ENCODE measurements around the gene CSGALNACT2.
"Not testable (repeated sequence)": the region's sequence is repeated elsewhere in the genome, so short reads cannot be mapped to it uniquely, and the experiment has no call there.

The CSGALNACT2 gene

DNA sequence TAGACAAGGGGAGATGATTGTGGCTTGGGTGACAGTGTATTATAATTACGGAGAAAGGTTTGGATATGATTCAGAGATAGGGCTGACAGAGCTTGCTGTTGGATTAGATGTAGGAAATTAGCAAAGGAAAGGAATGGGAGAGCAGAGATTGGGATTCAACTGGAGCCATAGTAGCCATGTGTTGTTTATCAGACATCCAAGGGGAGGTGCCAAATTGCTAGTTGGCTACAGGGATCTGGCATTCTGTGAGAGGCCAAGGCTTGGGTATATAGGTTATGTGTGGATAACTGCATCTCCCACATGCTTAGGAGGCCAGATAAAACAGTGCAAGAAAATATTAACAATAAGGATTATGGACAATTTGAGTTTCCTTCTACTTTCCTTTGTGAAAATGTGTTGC, 34.9 kb downstream of the CSGALNACT2 start:
- in situ Hi-C loops (cut with MboI; ENCODE audit: low sequenced_read_pairs) = no loop called here

DNA sequence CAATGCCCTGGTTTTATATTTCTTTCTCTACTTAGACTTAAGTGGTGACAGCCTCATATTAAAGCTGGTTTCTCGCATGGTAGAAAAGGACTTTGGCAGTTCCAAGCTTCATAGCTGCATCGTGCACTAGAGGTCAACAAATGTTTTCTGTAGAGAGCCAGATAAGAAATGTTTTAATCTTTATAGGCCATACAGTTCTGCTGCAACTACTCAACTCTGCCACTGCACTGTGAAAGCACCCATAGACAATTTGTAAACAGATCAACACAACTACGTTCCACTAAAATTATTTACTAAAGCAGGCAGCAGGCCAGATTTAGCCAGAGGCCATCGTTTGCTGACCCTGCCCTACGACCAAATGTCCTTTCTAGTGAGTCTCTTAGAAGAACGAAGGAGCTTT, 36.7 kb downstream of the CSGALNACT2 start:
- in situ Hi-C loops (cut with MboI; ENCODE audit: low sequenced_read_pairs) = no loop called here

DNA sequence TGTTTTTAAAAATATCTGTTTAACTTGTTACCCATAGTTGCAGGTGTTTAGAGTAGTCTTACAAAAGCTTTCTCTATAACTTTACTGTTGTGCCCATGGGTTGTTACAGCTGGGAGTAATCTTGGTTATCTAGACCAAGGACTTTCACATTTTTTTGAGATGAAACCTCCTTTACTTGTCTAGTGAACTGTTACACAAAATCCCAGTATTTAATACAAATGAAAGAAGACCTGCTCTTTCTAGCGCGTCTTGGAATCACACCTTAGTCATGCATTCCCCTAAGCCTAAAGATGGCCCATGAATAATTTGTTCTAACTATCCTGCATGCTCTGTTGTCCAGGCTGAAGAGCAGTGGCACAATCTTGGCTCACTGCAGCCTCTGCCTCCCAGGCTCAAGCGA, 38.0 kb downstream of the CSGALNACT2 start:
- in situ Hi-C loops (cut with MboI; ENCODE audit: low sequenced_read_pairs) = no loop called here

DNA sequence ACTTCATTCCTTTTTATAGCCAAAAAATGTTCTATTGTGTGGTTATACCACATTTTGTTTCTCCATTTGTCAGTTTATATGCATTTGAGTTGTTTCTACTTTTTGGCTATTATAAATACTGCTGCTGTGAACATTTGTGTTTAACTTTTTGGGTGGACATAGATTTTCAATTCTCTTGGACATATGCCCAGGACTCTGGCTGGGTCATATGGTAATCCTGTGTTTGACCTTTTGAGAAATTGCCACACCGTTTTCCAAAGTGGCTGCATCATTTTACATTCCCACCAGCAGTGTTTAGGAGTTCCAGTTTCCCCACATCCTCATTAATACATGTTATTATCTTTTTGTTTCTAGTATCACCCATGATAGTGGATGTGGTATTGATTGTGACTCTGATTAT, 39.4 kb downstream of the CSGALNACT2 start:
- in situ Hi-C loops (cut with MboI; ENCODE audit: low sequenced_read_pairs) = no loop called here

DNA sequence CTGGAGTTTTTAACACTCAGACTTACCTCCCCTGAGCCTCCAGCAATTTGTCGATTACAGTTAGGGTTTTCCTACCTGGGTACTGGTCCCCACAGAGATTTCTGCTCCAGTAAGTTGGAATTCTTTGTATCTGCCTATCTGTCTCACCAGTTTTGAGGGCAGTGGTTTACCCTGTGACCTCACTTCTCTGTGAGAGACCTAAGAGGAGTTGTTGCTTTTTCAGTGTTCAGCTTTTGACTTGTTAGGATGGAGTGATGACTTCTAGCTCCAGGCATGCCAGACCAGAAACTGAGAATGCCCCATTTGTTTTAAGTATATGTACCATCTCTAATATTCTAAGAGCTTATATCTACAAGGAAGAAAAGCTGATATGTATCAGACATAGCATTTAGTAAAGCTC, 42.9 kb downstream of the CSGALNACT2 start:
- in situ Hi-C loops (cut with MboI; ENCODE audit: low sequenced_read_pairs) = no loop called here

DNA sequence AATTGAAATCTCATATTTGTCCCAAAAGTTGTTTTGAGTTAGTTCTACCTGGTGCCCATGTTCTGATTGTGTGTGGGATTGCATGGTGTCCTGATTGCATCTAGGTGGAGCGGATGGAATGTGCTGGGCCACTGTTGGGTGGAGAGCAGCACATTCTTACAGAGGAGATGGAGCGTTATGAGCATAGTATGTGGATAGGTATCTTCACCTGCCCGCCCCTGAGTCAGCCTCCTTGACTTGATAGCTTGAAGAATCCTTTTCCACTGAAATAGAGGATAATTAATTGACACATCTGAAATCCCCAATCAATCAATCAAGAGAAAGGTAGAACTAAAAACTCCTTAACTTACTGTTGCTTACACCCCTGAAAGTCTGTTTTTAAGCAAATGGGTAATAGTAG, 45.5 kb downstream of the CSGALNACT2 start:
- in situ Hi-C loops (cut with MboI; ENCODE audit: low sequenced_read_pairs) = not testable (repeated sequence)

DNA sequence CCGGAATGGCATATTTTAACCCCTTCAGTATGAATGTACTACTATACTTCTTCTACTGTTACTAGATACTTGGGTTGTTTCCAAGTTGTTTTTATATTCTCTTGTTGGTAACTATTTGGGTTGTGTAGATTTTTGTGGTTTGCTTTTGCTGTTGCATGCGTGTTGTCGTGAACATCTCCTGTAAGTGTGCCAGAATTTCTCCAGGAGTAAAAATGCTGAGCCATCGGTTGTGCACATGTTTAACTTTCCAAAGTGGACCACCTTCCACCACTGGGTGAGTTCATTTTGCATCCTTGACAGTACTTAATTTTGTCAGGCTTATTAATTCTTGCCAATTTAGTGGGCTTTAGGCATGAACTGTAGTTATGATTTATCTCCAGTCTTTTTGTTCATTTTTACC, 47.9 kb downstream of the CSGALNACT2 start:
- in situ Hi-C loops (cut with MboI; ENCODE audit: low sequenced_read_pairs) = no loop called here

DNA sequence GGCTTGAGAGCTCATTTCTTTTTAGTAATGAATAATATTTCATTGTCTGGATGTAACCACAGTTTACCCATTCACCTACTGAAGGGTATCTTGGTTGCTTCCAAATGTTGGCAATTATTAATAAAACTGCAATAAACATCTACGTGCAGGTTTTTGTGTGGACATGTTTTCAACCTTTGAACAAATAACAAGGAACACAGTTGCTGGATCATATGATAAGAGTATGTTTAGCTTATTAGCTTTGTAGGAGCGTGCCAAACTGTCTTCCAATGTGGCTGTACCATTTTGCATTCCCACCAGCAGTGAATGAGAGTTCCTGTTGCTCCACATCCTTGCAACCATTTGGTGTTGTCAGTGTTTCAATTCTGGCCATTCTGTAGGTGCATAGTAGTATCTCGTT, 49.0 kb downstream of the CSGALNACT2 start:
- in situ Hi-C loops (cut with MboI; ENCODE audit: low sequenced_read_pairs) = no loop called here

DNA sequence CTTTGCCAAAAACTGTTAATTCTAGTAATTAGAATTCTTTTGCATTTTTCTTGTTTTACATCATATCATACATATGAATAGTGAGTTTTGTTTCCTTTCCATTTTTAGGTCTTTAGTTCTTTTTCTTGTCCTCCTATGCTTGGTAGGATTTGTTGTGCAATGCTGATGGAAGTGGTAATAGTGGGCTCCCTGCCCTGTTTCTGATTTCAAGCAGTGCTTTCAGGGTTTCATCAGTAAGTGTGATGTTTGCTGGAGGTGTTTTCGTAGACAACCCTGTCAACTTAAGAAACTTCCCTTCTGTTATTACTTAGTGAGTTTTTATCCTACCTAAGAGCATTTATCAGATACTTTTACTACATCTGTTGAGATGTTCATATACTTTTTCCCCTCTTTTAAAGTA, 50.5 kb downstream of the CSGALNACT2 start:
- in situ Hi-C loops (cut with MboI; ENCODE audit: low sequenced_read_pairs) = no loop called here

DNA sequence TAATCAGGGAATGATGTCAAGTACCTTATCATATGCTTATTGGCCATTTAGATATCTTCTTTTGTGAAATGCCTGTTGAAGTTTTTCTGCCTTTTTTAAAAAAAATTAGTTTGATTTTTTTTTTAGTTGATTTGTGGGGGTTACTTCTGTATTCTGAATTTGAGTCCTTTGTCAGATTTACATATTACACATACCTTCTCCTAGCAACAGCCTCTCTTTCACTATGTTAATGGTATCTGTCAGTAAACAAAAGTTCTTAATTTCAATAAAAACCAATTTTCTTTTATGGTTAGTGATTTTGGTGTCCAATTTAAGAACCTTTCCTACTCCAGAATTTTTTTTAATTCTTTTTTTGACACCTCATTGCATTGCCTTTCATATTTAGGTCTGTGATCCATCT, 52.0 kb downstream of the CSGALNACT2 start:
- in situ Hi-C loops (cut with MboI; ENCODE audit: low sequenced_read_pairs) = no loop called here

DNA sequence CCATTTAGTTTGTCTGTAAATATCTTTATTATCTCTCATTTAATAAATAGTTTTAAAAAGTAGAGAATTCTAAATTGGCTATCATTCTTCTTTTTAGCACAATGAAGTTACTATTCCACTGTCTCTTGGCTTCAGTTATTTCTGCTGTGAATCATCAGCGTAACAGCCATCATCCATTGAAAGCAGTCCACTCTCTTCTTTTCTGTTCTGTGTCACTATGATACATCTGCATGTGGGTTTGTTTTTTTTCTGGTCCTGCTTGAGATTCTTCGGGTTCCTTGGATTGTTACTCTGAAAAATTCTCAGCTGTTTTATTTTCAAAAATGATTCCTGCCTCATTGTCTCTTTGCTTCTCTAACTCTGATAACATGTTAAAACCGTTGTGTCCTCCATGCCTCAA, 52.5 kb downstream of the CSGALNACT2 start:
- in situ Hi-C loops (cut with MboI; ENCODE audit: low sequenced_read_pairs) = no loop called here

DNA sequence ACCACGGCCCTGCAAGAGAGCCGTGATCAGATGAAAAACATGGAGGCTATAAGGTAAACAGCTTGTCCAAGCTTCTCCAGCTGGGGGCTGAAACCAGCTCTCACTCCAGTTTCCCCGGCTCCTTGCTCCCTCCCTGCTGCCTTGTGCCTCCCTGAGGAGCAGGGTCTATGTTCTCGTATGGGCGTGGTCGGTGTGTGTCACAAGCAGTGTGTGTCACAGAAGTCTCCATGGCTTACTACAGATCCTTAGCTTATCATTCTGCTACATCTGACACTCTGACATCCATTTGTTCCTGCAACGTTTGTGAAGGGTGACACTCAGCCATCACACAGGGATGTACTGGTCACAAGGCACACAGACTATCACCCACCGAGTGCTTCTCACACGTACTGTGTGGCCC, 54.6 kb downstream of the CSGALNACT2 start:
- in situ Hi-C loops (cut with MboI; ENCODE audit: low sequenced_read_pairs) = no loop called here

DNA sequence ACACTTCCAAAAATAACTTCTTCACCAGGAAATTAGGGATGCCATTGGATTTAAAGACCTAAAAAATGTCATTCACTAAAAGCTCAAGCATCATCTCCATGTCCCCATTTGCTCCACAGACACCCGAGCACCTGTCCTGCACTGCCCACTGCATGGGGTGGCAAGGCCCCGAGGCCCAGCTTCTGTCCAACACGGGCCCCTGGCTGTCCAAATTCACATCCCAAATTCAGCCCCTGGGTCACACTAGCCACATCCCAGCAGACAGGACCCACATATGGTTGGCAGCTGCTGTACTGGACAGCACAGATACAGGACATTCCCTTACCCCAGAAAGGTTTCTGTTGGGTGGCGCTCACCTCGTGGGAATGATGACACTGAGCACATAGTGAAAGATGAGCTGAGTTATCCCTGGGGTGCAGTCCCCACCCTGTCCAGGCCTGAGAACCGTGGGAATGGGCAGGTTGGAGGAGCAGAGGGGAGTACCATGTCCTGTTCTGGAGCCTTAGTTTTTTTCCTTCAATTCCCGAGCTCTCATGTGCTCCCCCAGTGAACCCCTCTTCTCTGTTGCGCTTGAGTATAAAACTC, 55.3 kb downstream of the CSGALNACT2 start:
- in situ Hi-C loops (cut with MboI; ENCODE audit: low sequenced_read_pairs) = no loop called here

DNA sequence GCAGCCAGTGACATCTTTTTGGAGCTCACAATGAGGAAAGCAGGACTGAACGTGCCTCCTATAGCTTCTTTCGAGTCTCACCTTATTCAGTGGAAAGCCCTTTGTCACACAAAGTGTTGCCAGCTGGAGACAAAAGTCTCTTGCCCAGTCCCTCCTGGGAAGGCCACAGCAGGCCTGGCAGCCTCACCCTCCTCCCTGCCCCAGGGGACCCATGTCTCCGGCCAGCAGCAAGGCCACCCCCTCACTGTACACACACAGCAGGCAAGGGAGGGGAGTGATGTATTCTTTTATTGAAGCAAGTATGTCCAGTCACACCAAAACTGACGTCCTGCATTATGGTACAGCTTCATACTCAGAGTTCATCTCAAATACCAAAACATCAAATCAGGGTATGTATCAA, 56.0 kb downstream of the CSGALNACT2 start:
- in situ Hi-C loops (cut with MboI; ENCODE audit: low sequenced_read_pairs) = no loop called here

DNA sequence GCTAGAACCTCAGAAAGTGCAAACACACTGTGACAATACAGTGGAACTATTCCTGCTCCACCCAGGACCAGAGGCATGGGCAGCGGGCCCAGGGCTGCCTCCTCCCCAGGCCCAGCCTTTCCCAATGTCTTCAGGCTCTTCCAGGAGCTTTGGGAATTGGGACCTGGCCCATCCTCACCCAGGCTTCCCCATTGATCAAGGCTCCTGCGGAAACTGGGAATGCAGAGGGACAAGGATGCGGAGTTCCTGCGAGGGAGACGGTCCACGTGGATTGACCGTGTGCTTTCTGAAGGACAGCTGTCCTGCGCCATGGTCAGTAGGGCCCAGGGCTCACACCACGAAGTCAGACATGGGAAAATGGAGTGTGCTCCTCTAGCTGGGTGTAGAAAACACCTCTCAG, 56.6 kb downstream of the CSGALNACT2 start:
- in situ Hi-C loops (cut with MboI; ENCODE audit: low sequenced_read_pairs) = no loop called here

DNA sequence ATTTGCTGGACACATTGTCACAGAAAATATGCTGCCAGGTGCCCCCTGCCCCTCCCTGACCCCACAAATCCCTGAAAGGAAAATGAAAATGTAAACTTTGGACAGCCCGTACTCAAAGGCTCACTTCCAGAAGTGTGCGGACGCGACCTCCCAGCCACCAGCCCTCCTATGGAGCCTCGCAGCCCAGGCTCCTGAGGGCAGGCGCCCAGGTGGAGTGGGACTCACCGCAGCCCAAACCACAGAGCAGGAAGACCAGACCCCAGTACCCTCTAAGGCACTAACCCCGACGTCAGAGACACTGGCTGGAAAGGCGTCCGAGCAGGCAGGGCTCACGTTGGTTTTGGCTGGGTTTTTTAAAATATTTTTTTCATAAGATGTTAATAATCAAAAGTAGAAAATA, 57.3 kb downstream of the CSGALNACT2 start:
- in situ Hi-C loops (cut with MboI; ENCODE audit: low sequenced_read_pairs) = no loop called here

DNA sequence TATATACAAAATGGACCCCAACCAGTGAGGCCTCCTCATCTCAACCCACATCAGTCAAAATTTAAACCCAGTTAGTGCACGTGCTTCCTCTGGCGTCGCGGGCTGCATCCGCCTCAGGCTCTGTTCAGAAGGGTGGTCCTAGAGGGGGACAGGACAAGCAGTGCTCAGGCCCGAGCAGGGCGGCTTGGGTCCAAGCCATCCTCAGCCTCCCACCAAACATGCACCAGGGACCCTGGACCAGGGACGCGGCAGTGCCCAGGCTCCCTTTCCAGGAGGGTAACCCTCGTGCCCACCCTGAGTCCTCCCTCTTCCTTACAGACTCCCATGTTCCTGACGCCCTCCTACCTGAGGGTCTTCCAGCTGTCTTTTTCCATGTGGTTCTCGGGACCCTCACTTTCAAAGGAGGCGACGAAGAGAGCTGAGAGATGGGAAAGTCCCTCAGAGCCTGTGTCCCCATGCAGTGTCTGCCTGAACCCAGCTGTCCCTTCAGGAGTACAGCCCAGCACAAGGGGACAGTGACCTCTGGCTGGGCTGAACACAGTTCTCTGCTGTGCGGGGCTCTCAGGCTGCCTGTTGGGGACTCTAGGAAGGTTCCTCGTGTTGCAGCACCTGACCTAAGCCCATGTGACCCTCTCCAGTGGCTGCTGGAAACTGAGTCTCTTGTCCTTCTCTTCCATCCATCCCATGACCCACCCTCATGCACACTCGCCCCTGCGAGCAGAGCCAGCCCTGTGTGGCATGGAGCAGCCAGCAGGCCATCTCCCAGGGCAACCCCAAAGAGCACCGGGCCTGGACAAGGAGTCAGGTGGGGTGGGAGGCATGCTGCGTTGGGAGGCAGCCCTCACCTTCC, 58.1 kb downstream of the CSGALNACT2 start:
- in situ Hi-C loops (cut with MboI; ENCODE audit: low sequenced_read_pairs) = no loop called here

DNA sequence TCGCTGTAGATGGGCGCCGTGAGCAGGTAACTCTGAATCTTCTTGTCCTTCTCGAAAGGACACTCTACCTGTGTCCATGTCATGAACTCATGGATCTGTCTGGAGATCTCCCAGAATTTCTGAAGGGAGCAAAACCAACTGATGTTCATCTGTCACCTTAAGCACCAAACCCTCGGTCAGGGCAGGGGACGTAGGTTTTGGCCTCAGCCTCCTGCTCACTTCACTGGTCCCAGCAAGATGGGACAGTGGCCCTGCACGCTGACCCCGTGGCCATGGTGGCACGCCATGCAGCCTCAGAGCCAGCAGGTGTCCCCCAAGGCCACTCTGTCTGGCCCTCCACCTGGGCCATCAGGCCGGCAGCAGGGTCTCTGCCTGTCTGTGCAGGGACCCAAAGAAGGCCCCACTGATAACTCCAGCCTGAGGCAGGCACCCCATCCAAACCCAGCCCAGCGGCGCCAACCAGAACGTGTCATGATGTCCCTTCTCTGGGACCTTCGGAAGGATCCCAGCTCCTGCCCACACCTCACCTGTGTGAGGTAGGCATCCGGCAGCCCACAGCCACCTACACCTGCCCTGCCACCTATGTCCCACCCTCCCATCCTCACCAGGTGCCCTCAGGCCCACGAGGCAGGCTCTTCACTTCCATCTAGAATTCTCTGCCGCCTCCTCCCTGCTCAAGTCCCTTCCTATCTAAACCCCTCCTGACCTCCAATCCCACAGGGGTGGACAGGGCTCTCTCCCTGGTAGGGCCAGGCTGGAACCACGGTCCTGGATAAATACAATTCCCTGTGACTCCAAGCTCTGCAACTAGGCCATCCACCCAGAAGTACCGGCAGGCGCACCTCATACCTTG, 59.0 kb downstream of the CSGALNACT2 start:
- in situ Hi-C loops (cut with MboI; ENCODE audit: low sequenced_read_pairs) = no loop called here

DNA sequence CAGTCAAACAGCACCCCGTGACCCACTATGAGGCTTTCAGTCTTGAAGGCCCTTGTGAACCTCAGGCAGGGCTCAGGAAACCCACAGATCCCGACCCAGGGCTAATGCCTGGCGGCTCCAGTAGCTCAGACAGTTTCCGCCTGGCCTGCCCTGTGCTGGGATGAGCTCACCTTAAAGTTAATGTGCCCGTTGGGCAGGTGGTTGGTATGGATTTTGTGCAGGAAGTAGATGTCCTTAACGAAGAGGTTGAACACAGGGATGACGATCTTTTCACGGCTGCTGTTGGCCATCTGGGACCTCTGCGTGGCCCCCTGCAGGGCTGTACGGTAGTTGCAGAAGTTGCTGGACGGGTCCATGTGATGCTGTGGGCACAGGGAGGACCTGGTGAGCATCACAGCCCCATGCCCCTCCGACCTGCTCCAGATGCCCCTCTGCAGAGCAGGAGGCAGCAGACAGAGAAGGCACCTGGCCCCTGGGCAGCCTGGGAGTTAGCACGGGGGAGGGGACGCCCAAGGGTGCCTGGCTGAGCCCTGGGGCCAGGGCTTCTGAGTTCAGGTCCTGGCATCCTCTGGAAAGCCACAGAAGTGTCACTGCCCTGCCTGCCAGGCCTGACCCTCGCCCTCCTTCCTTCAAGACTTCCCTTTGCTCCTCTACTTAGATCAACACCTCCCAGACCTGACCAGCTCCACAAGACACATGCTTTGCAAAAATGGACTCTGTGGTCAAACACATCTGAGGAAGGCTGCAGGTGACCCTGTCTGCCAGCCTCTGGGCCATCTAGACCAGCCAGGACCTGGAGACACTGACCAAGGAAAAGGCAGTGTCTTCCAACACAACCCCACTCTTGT, 59.8 kb downstream of the CSGALNACT2 start:
- in situ Hi-C loops (cut with MboI; ENCODE audit: low sequenced_read_pairs) = no loop called here

DNA sequence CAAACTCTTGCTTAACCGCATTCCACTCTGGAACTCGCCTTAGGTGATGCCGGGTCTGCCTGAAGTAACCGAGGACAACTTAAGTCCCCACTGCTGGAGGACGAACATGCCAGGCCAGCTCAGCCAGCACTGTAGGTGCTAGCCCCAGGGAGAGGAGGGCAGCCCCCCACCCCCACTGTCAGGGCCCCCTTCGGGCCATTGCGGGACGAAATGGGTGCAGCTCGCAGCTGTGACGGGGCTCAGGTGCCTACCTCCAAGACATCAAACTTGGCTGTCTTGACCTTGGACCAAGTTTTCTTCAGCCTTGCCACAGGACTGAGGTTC, 60.4 kb downstream of the CSGALNACT2 start:
- in situ Hi-C loops (cut with MboI; ENCODE audit: low sequenced_read_pairs) = no loop called here

DNA sequence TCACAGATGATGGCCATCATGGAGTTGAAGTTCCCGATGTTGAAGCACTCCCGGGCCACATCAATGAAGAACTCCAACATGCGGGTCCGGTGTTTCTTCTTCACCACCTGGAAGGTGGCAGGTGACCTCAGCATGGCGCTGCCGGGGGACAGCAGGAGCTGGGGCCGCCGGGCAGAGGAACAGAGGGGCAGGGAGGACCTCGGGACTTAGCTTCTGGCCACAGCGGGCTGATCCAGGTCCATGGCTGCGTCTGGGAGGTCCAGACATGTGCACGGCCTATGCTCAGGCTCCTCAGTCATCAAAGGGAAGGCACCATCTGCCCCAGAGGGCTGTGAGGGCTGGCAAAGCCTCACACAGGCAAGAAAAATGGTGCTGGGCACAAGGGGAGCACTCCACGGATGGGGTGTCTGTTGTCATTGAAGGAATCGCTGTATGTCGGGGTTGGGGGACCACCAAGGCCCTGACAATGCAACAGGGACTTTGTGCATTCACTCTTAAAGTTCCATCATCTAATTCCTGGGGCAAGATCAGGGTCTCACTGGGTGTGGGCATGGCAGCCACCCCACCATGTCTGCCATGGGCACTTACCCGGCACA, 60.9 kb downstream of the CSGALNACT2 start:
- in situ Hi-C loops (cut with MboI; ENCODE audit: low sequenced_read_pairs) = no loop called here
